Mesenchymal stem cell (in vitro differentiated cells and primary cell): ENCODE data around the gene KLC4.

ENCODE experiments used
- DNase-seq: peaks from one replicate; pipeline ENCODE4 v3.0.0-alpha.2; 2013
- H2AFZ ChIP-seq: one replicate; pipeline ENCODE4 v1.6.1; 2013; ENCODE audit warnings: low read depth, mild to moderate bottlenecking, control low read depth, inconsistent platforms, low read length, moderate library complexity
- H2AK5ac ChIP-seq: 2 replicates; pipeline ENCODE4 v1.6.1; 2013; ENCODE audit warnings: low read length, moderate library complexity, mild to moderate bottlenecking, inconsistent platforms; ENCODE audit not compliant: severe bottlenecking
- H2BK120ac ChIP-seq: one replicate; pipeline ENCODE4 v1.6.1; 2013; ENCODE audit warnings: low read depth, mild to moderate bottlenecking, inconsistent platforms, low read length, moderate library complexity
- H2BK12ac ChIP-seq, 2 experiments: one replicate each; pipeline ENCODE4 v1.6.1; 2013; ENCODE audit warnings: inconsistent platforms in 2 of 2, low read length in 2 of 2, mild to moderate bottlenecking in 2 of 2, moderate library complexity in 2 of 2, control low read depth in 1 of 2
- H2BK15ac ChIP-seq: one replicate; pipeline ENCODE4 v1.6.1; 2013; ENCODE audit warnings: mild to moderate bottlenecking, low read depth, inconsistent platforms; ENCODE audit not compliant: poor library complexity, severe bottlenecking
- H2BK5ac ChIP-seq: 2 replicates; pipeline ENCODE4 v1.6.1; 2013; ENCODE audit warnings: low read depth, mild to moderate bottlenecking, low read length, control low read depth, inconsistent platforms; ENCODE audit not compliant: poor library complexity, severe bottlenecking
- H3K14ac ChIP-seq, 2 experiments: one replicate each; pipeline ENCODE4 v1.6.1; 2013; ENCODE audit warnings: inconsistent platforms in 2 of 2, low read length in 2 of 2, control low read depth in 1 of 2, mild to moderate bottlenecking in 1 of 2, moderate library complexity in 1 of 2
- H3K18ac ChIP-seq, 2 experiments: one replicate each; pipeline ENCODE4 v1.6.1; 2013; ENCODE audit warnings: inconsistent platforms in 2 of 2, low read length in 2 of 2, control low read depth in 1 of 2, low read depth in 1 of 2, mild to moderate bottlenecking in 1 of 2
- H3K23ac ChIP-seq, 2 experiments: one replicate each; pipeline ENCODE4 v1.6.1; 2013; ENCODE audit warnings: inconsistent platforms in 2 of 2, low read length in 2 of 2, mild to moderate bottlenecking in 2 of 2, moderate library complexity in 2 of 2, control low read depth in 1 of 2
- H3K27ac ChIP-seq: 2 replicates; pipeline ENCODE4 v1.5.1; 2013; ENCODE audit warnings: mild to moderate bottlenecking, moderate library complexity, low read length, control low read depth, inconsistent platforms; ENCODE audit not compliant: poor library complexity, severe bottlenecking
- H3K27me3 ChIP-seq, 2 experiments: 2 replicates each; pipeline versions ENCODE4 v1.6.1 to v1.7.0; 2013; ENCODE audit warnings: low read length in 2 of 2, mild to moderate bottlenecking in 2 of 2, moderate library complexity in 2 of 2, control low read depth in 1 of 2, inconsistent platforms in 1 of 2; ENCODE audit not compliant: control insufficient read depth in 1 of 2, insufficient read depth in 1 of 2
- H3K36me3 ChIP-seq, 2 experiments: 2 replicates each; pipeline versions ENCODE4 v1.6.1 to v1.7.0; 2013; ENCODE audit warnings: low read length in 2 of 2, control low read depth in 1 of 2, inconsistent platforms in 1 of 2, low read depth in 1 of 2, mild to moderate bottlenecking in 1 of 2; ENCODE audit not compliant: insufficient read depth in 2 of 2, control insufficient read depth in 1 of 2
- H3K4ac ChIP-seq, 2 experiments: one replicate each; pipeline ENCODE4 v1.6.1; 2013; ENCODE audit warnings: inconsistent platforms in 2 of 2, low read length in 2 of 2, mild to moderate bottlenecking in 2 of 2, moderate library complexity in 2 of 2, control low read depth in 1 of 2, low read depth in 1 of 2
- H3K4me1 ChIP-seq: 2 replicates; pipeline ENCODE4 v1.6.1; 2013; ENCODE audit warnings: low read depth, low read length, control low read depth; ENCODE audit not compliant: control insufficient read depth, insufficient read depth
- H3K4me2 ChIP-seq: 2 replicates; pipeline ENCODE4 v1.6.1; 2013; ENCODE audit warnings: low read length, mild to moderate bottlenecking, inconsistent platforms; ENCODE audit not compliant: poor library complexity, severe bottlenecking
- H3K4me3 ChIP-seq, 2 experiments: 2 replicates each; pipeline versions ENCODE4 v1.5.1 to v1.7.0; 2013; ENCODE audit warnings: low read length in 2 of 2, mild to moderate bottlenecking in 2 of 2, control low read depth in 1 of 2, low read depth in 1 of 2; ENCODE audit not compliant: insufficient read depth in 1 of 2
- H3K79me1 ChIP-seq: replicated peaks from 2 replicates; pipeline ENCODE4 v1.6.1; 2013; ENCODE audit warnings: mild to moderate bottlenecking, control low read depth, low read length, inconsistent platforms; ENCODE audit not compliant: poor library complexity, severe bottlenecking
- H3K9ac ChIP-seq: 2 replicates; pipeline ENCODE4 v1.7.0; 2013; ENCODE audit warnings: mild to moderate bottlenecking, low read length, moderate library complexity
- H3K9me3 ChIP-seq: 2 replicates; pipeline ENCODE4 v1.7.0; 2013; ENCODE audit warnings: mild to moderate bottlenecking, low read length; ENCODE audit not compliant: control insufficient read depth
- H4K8ac ChIP-seq: one replicate; pipeline ENCODE4 v1.6.1; 2013; ENCODE audit warnings: inconsistent platforms, mild to moderate bottlenecking, low read length, moderate library complexity
- H4K91ac ChIP-seq: one replicate; pipeline ENCODE4 v1.6.1; 2013; ENCODE audit warnings: mild to moderate bottlenecking, low read length, inconsistent platforms
- WGBS: methylation state at CpG from one replicate; pipeline ENCODE4 v1.1.7; 2013; ENCODE audit warnings: mixed read lengths; 5-methylcytosine and 5-hydroxymethylcytosine counted together

Gene KLC4

GRCh38 chr6:43124481-43124880 lies 65.0 kb downstream of the KLC4 start:
- no peaks in the 10 kb centered on the region for H3K27me3 ChIP-seq
- H2AFZ ChIP-seq: no peak overlapping the region
- no peak overlapping the region for H3K4me3 ChIP-seq
- H3K14ac ChIP-seq: peak overlapping the region in 1 of 2 experiments; percentile 73
- peak overlapping the region in 1 of 2 experiments; percentile 81 for H3K18ac ChIP-seq
- H3K36me3 ChIP-seq: peaks cover 0 to 7% of the 10 kb centered on the region in 2 experiments
- H2BK15ac ChIP-seq: no peak overlapping the region
- no peak overlapping the region for H4K8ac ChIP-seq
- peak overlapping the region; percentile 10 to 71 for H3K4ac ChIP-seq
- H3K9me3 ChIP-seq: no peaks in the 10 kb centered on the region
- no peak for DNase-seq
- no peak overlapping the region for H3K9ac ChIP-seq
- no peak overlapping the region for H2BK120ac ChIP-seq
- H3K23ac ChIP-seq: no peak overlapping the region
- H3K27ac ChIP-seq: peak overlapping the region; percentile 82
- peak overlapping the region; percentile 92 for H2AK5ac ChIP-seq
- H2BK5ac ChIP-seq: no peak overlapping the region
- H3K79me1 ChIP-seq: peaks cover 8% of the 10 kb centered on the region
- WGBS: 98% methylated on average over 6 of the region's 6 CpGs
- H2BK12ac ChIP-seq: peak overlapping the region in 1 of 2 experiments; percentile 75
- no peak overlapping the region for H3K4me2 ChIP-seq
- peaks cover 77% of the 10 kb centered on the region for H3K4me1 ChIP-seq
- H4K91ac ChIP-seq: peak overlapping the region; percentile 22
